ENCODE data around the gene EFL1.
"Not testable (repeated sequence)": the region's sequence is repeated elsewhere in the genome, so short reads cannot be mapped to it uniquely, and the experiment has no call there.

EFL1 gene

DNA sequence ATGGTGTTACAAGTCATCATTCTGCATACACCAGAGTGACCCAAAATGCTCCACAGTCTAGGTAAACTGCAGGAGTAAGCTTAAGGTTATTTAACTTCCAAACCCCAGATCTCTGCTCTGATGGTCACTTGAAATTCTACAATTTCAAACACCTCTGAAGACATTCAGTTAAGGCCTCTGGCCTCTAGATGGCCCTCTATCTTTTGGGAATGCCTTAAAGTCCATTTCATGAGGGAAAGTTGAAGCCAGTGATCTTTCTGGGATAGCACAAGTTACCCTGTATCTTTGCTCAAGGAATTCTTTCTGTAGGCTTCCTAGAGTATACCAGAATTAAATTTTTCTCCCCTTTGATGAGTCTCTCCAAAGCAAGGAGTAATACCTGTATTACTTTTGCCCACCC is 18.7 kb upstream of the EFL1 start:
- not testable (repeated sequence) for DNase-seq (ENCODE audit: low spot score)

DNA sequence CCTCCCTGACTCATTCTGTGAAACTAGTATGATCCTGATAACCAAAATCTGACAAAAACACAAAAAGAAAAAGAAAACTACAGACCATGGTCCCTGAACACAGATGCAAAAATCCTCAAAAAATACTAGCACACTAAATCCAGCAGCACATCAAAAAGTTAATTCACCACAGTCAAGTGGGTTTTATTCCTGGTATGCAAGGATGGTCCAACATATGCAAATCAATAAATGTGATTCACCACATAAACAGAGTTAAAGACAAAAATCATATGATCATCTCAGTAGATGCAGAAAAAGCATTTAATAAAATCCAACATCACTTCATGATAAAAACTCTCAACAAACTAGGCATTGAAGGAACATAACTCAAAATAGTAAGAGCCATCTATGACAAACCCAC is 12.9 kb upstream of the EFL1 start:
- no peak for DNase-seq (ENCODE audit: low spot score)

DNA sequence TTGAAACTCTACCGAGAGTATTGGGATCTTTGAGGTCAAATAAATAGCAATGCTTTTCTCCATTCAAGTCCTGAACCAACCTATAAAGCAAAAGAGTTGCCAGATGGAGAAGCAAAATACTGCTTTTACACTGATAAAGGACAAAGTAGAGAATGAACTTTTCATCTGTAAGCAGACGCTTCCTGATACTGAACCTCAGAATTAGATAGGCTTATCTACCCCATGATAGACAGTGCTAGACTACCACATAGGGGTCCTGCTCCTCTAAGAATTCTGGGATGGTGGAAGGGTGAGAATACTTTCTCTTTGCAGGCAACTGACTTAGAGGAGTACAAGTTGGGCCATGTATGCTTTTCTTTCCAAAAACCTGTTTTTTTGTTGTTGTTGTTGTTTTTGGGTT is 9.6 kb upstream of the EFL1 start:
- no peak for DNase-seq (ENCODE audit: low spot score)

DNA sequence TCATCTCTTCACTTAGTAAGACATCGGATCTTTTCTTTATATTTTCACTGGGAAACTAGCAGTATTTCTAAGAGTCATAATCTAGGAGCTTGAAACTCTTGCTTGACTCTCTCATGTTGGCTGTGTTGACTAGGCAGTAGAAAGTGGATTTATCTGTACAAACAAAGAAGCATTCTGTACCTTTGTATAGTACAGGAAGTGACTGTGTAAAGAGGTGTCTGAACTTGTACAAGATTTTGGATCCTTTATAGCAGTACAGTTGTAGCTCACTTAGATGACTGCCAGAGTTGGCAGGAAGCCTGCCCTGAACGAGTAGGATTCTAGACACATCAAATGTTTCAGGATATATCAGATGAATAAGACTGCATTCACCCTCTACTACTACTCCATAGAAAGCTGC is 5.9 kb upstream of the EFL1 start:
- not testable (repeated sequence) for DNase-seq (ENCODE audit: low spot score)

DNA sequence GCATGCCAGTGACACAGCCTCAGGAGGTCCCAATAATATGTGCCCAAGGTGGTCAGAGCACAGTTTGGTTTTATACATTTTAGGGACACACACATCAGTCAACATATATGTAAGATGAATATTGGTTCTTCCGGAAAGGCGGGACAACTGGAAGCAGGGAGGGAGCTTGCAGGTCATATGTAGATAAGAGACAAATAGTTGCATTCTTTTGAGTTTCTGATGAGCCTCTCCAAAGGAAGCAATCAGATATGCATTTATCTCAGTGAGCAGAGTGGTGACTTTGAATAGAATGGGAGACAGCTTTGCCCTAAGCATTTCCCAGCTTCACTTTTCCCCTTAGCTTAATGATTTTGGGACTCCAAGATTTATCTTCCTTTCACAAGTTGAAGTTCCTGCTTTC is 4.6 kb upstream of the EFL1 start:
- not testable (repeated sequence) for DNase-seq (ENCODE audit: low spot score)

DNA sequence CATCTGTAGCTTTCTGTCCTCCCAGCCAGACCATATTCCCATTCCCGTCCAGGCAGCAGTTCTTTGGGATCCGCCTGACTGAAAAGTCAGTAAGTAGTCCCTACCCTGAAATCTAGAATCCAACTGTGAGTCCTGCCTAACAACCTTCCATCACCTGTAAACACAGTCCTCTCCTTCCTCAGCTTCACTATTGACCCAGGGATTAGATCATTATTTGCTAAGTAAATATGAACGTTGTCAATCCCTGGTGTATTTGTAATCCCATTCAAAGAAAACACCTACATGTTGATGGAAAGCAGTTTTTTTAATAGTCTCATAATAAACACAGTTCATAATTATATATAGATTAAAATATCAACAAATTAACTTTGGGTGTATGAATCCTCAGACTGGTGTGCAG is 816 bp upstream of the EFL1 start:
- no peak for DNase-seq (ENCODE audit: low spot score)

DNA sequence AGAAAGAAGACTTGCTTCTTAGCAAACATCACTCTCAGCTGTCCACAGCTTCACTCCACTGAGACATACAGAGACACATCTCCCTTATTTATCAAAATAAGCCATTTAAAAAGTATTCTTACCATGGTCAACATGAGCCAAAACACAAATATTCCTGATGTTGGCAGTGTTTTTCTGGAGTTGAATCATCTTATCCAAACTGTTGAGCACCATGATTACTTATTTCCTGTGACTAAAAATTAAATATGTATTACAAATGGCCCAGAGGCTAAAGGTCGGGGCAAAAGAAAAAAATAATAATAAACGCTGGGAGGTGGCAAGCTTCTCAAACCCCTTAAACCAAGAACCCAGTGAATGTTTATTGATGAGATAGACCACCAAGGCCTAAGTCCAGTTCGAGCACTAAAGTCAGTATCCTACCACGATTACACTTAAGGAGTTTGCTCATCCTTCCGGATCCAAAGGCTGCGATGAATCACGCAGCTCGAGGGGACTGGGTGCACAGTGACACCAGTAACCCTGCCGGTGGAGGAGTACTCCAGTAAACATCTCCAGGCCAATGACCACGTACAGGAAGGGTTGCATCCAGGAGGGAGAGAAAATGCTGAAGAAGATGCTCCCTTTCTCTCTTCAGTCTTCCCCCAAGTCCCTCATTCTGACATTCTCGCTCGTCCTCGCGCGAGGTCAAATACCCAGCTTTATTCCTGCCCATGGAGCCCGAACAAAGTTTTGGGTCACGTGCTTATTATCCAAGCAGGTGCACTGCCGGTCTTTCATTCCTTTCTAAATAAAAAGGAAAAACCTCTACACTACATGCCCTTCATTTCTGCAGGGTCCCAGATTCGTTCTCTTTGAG is 740 bp downstream of the EFL1 start:
- DNase-seq (ENCODE audit: low spot score), result peak; percentile 52

DNA sequence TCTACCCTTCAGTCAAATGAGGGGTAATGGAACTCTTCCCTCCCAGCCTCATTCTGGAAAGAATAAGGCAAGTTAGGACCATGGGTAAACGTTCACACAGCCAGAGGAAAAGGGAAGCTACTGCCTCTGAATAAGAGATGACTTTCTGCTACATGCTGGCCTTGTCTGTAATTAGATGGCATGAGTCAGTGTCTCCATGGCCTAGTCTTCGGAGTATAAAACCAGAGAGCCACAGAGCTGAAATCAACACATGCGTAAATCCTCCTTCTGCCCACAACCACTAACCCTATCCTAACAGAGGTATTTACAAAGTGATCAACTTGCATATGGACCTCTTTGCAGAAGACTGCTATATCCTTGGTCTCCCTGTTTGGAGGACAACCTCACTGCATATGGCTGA is 14.3 kb downstream of the EFL1 start:
- not testable (repeated sequence) for DNase-seq (ENCODE audit: low spot score)

DNA sequence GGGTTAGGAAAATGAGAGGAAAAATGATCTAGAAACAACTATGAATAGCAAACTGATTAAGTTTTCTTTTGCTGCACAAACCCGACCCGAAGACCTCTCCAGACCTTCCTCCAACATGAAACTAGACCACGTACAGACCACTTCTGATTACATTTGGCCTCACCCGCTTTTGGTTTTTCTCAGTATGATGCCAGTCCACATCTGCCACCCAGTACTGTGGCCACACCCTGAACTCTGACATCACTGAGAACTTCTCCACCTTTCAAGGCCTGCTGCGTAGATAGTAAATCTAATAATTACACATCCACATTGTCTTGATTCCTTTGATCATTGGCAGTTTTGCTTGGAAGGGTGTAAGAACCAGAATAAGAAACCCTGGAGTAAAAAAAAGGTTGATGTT is 16.6 kb downstream of the EFL1 start:
- not testable (repeated sequence) for DNase-seq (ENCODE audit: low spot score)

DNA sequence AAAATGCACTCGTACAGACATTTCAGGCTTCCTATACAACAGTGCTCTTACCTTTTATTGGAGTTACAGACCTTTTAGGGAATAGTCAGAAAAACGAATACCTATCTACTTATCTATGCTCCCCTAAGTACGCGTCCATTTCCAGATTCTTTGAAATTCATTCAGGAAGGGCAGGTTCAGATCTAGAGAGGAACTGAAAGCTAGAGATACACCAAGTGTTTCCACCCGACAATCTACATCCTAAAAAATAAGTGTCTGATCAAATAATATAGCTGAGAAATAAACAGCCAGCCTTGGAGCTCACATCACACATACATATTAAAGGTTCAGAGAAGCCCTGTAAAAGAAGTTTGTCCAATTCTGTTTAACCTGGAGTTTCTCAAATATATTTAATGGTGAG is 18.9 kb downstream of the EFL1 start:
- DNase-seq (ENCODE audit: low spot score), result not testable (repeated sequence)

DNA sequence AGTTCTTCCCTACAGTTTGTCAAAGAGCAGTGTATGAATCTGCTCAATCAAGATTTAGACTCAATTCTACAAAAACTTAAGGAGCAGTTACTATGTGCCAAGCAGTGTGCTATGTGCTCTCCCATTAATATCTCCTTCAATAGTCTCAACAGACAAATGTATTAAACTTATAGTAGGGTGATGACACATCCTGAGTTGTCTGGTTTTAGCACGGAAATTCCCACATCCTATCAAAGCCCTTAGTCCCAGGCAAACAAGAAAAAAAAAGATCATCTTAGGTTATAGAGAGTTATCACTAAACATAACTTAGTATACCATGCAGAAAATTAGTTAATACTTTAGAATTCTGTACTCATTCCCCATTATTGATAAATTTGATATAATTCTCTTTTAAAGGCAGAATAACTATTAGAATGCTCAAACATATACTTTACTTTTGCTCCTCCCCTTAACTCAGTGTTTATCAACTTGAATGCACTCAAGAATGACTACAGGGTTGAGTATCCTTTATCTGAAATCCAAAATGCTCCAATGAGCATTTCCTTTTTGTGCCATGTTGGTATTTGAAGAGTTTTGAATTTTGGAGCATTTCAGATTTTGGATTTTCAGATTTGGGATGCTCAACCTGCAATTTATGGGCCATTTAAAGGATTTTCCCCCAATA is 20.6 kb downstream of the EFL1 start:
- DNase-seq (ENCODE audit: low spot score), result not testable (repeated sequence)

DNA sequence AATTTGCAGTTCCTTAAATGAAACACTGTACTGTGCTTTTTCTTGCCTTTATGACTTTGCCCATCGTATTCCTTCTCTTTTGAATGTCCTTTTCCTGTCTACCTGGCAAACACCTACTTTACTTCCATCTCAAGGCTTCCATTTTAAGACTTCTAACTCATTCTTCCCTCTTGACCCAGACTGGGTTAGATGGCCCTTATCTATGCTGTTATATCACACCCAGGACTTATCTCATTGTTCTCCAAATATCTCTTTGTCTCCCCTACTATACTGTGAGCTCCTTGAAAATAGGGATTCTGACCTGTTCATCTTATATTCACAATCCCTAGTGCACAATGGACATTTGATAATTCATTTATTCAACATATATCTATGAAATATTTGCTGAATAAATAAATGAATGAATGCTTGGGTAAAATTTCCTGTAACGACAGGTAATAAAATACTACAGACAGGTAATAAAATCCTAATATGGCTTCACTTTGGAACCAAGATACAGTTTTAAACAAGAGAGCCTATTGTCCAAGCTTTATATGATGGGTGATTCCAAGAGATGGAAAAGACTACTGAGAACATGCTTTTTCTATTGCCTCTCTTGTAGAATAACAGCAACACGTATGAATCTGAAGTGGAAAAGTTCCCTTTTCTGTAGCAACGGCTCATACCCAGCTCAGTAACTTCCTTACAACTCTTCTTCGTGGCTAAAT is 22.7 kb downstream of the EFL1 start:
- DNase-seq (ENCODE audit: low spot score), result no peak

DNA sequence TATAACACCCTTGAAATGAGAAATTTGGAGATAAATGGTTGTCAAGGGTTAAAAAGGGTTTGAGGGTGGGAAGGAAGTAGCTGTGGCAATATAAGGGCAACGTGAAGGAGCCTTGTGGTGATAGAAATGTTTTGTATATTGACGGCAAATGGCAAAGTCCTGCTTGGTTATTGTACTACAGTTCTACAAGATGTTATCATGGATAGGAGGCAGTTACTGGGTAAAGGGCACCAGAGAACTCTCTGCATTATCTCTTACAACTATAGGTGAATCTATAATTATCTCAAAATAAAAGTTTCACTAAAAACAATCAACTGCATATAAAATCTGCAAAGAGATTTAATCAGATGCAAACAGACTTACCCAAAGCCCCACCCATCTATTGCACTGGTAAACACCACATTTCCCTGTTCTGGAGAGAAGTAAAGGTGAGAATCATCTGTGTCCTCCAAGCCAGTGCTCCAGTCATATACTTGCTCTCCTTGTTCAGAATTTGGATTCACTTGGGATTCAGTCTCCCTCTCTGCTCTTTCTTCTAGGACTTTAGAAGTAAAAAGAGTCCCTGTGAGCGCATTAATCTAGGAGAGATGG is 24.5 kb downstream of the EFL1 start:
- DNase-seq (ENCODE audit: low spot score), result not testable (repeated sequence)

DNA sequence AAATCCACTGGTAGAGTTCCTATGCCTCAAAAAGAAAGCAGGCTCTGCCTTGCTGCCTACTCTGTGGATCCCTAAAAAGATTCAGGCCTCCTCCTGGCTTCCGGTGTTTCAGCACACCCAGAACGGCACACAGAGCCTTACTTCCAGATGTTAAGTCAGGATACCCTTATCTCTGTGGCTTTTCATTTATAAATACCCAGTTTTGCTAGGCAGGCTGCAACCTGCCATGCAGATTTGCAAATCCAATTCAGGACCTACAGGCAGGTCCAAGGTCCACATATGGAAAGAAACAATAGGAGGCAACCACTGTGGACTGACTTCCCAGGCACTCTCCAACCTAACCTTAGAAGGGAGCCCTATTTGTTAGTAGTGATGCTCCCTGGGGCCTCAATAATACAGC is 30.7 kb downstream of the EFL1 start:
- DNase-seq (ENCODE audit: low spot score), result no peak

DNA sequence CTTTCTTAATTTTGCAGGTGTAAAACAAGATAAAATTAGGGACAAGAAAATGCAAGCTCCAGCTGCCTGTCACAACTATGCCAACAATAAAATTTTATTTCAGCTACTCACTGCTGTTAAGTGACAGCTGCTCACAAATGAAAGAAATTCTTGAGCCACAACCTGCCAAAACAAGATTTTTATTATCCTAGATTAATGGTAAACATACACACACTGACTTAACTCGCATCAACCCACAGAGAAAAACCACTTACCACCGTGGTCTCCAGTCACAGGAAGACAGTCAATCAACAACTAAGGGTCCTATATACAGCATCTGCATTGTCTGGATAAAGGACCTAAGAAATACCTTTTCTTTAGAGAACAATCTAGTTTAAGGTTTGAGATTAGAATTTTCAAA is 31.3 kb downstream of the EFL1 start:
- DNase-seq (ENCODE audit: low spot score), result no peak

DNA sequence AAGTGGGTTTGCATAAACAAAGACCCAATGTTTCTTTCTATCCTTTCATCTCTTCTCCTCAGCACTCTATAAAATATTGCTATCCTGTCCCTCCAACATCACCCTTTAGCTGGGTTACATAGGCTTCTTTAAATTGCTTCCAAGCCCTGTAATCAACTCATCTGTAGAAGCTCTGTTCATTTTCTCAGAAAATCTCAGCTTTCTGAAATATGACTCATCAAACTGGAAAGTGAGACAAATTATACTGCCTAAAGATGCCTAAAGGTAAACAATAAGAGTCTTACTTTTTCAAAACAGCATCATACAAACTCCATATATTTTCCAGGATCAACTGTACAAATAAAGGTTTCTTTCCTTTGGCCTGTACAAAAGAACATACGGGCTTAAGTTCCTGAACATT is 33.8 kb downstream of the EFL1 start:
- no peak for DNase-seq (ENCODE audit: low spot score)

DNA sequence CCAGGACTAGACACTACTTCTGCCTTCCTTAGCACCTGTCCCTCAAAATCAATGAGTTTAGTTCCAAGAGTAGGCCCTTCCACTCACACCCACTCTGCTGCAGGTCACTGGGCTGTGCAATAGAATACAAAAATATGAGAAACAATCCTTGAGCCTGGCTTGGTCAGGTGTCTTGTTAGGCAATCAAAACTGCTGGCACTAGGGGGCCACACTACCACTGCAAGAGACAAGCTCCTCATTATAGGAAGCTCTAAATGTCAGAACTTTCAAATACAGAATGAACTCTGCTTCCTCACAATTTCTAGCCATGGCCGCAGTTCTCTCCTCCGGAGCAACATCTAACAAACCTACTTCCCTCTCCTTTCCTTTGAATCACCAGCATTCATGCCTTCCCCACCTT is 41.0 kb downstream of the EFL1 start:
- not testable (repeated sequence) for DNase-seq (ENCODE audit: low spot score)

DNA sequence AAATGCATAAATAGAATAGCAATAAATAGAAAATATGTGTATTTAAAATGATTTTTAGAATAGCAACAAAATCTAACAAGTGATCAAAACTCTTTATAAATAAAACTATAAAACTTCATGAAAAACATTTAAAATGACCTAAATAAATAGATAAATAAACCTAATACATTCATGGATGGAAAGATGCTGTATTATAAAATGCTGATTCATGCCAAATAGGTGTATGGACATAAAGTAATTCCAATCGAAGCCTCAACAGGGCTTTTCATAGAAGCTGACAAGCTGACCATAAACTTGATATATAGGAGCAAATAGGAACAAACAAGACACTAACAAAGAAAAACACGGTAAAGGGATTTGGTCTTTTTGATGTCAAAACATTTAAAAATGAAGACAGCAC is 46.4 kb downstream of the EFL1 start:
- DNase-seq (ENCODE audit: low spot score), result not testable (repeated sequence)

DNA sequence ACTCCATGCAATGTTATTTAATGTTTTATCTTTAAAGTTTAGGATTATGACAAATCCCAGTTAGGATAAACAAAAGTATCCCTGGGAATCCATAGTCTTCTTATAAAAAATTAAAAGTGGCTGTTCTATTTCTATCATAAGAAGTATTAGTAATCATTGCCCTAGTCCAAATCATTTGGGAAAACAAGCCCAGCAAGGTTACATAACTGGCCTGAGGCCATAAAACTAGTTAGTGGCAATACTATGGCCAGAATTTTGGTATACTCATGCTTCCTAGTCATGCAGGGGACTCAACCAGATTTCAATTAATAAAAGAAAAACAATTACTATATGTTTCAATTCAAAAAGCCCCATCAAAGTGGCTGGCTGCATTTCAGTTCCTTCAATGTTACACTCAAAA is 50.3 kb downstream of the EFL1 start:
- not testable (repeated sequence) for DNase-seq (ENCODE audit: low spot score)

DNA sequence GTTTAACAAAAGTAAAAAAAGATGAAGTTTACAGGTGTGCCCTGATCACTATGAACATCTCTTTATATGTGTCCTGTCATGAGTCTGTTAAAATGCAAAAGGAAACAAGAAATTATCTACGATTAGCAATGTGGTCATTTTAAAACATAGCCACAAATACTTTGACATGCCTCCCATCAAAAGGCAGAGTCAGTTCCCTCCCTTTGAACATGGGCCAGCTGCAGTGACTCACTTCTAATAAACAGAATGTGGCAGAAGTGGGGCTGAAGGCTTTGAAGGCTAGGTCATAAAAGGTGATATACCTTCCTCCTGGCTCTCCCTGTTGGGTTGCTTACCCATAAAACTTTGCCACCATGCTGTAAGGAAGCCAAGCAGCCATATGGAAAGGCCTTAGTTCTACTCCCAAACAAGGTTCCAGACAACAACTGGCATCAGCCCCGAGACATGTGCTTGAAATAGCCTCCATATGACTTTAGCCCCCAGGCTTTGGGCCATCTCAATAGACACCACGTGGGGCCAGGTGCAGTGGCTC is 52.4 kb downstream of the EFL1 start:
- DNase-seq (ENCODE audit: low spot score), result peak; percentile 11

DNA sequence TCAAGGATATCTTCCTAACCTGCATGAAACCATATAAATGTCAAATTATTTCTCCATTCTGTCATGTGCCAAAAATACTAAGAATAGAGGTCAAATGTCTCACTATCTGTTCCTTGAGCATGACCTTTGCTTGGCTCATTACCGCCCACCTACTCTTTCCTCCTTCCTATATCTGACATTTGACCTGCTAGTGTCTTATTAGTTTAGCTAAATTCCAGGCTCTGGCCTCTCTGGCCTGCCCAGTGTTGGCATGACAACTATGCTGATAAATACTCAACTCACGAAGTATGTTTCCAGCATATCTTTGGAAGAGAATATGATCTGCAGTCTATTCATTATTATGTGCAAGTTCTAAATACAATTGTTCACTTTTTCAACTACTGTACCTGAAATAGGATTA is 58.0 kb downstream of the EFL1 start:
- not testable (repeated sequence) for DNase-seq (ENCODE audit: low spot score)
